HCT116 (cell line): ENCODE measurements around the gene TMEM86B. TPM values are rescaled to one million over a fixed set of nuclear protein-coding genes. Genes with fewer than 3 reads are reported as not detected.

ENCODE experiments used
- ATAC-seq: fragments of 200-7000 bp; cut with Tn5 transposase; 2 replicates; pipeline ENCODE4 v1.9.1; 2020; ENCODE audit warnings: mild to moderate bottlenecking, moderate library complexity
- BruUV-seq: library from RNA; stranded (reverse); fragments of 400-500 nt; replicated peaks from 2 replicates; lab custom pipeline; 2021; lab: Mats Ljungman, UMichigan
- CTCF ChIA-PET: fragments of 300-600 bp; sonication (Branson Sonifier 250); formaldehyde crosslinking; loops from one replicate; lab custom pipeline; 2021; ENCODE audit warnings: antibody characterized with exemption; lab: Charles Lee
- POLR2A ChIA-PET: fragments of 300-600, 350-600 bp; sonication (Branson Sonifier 250); formaldehyde crosslinking; loops from one replicate; lab custom pipeline; 2021; ENCODE audit warnings: antibody characterized with exemption; lab: Charles Lee
- RAD21 ChIA-PET, 2 experiments: fragments of 300-600 bp; sonication (Branson Sonifier 250); formaldehyde crosslinking; loops; one replicate each; lab custom pipeline; 2023; ENCODE audit warnings: low total read pairs in 2 of 2; ENCODE audit not compliant: uncharacterized antibody in 2 of 2, unreplicated experiment in 2 of 2, low non-redundant PET in 1 of 2; lab: Charles Lee
- DNase-seq: peaks from one replicate; pipeline ENCODE4 v3.0.0-alpha.2; 2010; ENCODE audit warnings: low read depth, low spot score
- H2AFZ ChIP-seq: fragments of 200-600 bp; shearing (Covaris generic), sonication (generic); 2 replicates; pipeline ENCODE4 v1.6.1; 2017; ENCODE audit warnings: low read depth, mixed run types, mixed read lengths, antibody characterized with exemption, low read length; ENCODE audit not compliant: poor library complexity, severe bottlenecking
- H3K27ac ChIP-seq: 2 replicates; pipeline ENCODE4 v1.5.1; 2012; ENCODE audit warnings: low read depth, low read length
- H3K27me3 ChIP-seq: fragments of 200-600 bp; sonication (generic); 2 replicates; pipeline ENCODE4 v1.6.1; 2016; ENCODE audit warnings: mixed run types, low read length, mixed read lengths; ENCODE audit not compliant: insufficient read depth
- H3K36me3 ChIP-seq, 2 experiments: fragments of 200-500 bp in 1 of 2; fragments of 200-600 bp in 1 of 2; sonication (Bioruptor generic) in 1 of 2; sonication (generic) in 1 of 2; 2 replicates each; pipeline versions ENCODE4 v1.5.1 to v1.6.1; 2014 to 2016; ENCODE audit warnings: low read length in 2 of 2, inconsistent platforms in 1 of 2, mixed read lengths in 1 of 2, mixed run types in 1 of 2; ENCODE audit not compliant: insufficient read depth in 2 of 2, control insufficient read depth in 1 of 2
- H3K4me1 ChIP-seq, 2 experiments: fragments of 200-600 bp in 1 of 2; sonication (generic) in 1 of 2; 2 replicates each; pipeline versions ENCODE4 v1.5.1 to v1.6.1; 2012 to 2017; ENCODE audit warnings: low read length in 2 of 2, inconsistent platforms in 1 of 2, mild to moderate bottlenecking in 1 of 2, mixed read lengths in 1 of 2, mixed run types in 1 of 2, moderate library complexity in 1 of 2; ENCODE audit not compliant: insufficient read depth in 2 of 2, control insufficient read depth in 1 of 2
- H3K4me2 ChIP-seq: fragments of 200-600 bp; sonication (generic); 2 replicates; pipeline ENCODE4 v1.6.1; 2017; ENCODE audit warnings: mixed run types, low read length, mixed read lengths
- H3K4me3 ChIP-seq, 2 experiments: fragments of 200-600 bp in 1 of 2; sonication (generic) in 1 of 2; replicated peaks in 1 of 2; 2 replicates each; pipeline ENCODE4 v1.5.1; 2011 to 2016; ENCODE audit warnings: low read length in 2 of 2, control low read depth in 1 of 2, low read depth in 1 of 2, mild to moderate bottlenecking in 1 of 2, mixed read lengths in 1 of 2, mixed run types in 1 of 2
- H3K79me2 ChIP-seq: fragments of 200-600 bp; sonication (generic); 2 replicates; pipeline ENCODE4 v1.6.1; 2017; ENCODE audit warnings: mild to moderate bottlenecking, mixed run types, low read length, moderate library complexity, mixed read lengths; ENCODE audit not compliant: insufficient read depth
- H3K9ac ChIP-seq: fragments of 200-600 bp; sonication (generic); 2 replicates; pipeline ENCODE4 v1.6.1; 2016; ENCODE audit warnings: low read length, mixed read lengths
- H3K9me2 ChIP-seq: fragments of 200-600 bp; sonication (generic), shearing (Covaris generic); 2 replicates; pipeline ENCODE4 v1.6.1; 2017; ENCODE audit warnings: mixed run types, mild to moderate bottlenecking, moderate library complexity; ENCODE audit not compliant: insufficient read depth
- H3K9me3 ChIP-seq, 2 experiments: fragments of 200-500 bp in 1 of 2; fragments of 200-600 bp in 1 of 2; sonication (Bioruptor generic) in 1 of 2; sonication (generic) in 1 of 2; 2 replicates each; pipeline ENCODE4 v1.6.1; 2014 to 2017; ENCODE audit warnings: low read length in 2 of 2, mixed read lengths in 2 of 2, inconsistent platforms in 1 of 2, low read depth in 1 of 2, mild to moderate bottlenecking in 1 of 2, mixed run types in 1 of 2, moderate library complexity in 1 of 2; ENCODE audit not compliant: control insufficient read depth in 1 of 2, insufficient read depth in 1 of 2
- H4K20me1 ChIP-seq: fragments of 200-600 bp; sonication (generic), shearing (Covaris generic); 2 replicates; pipeline ENCODE4 v1.6.1; 2017; ENCODE audit warnings: mixed run types, mild to moderate bottlenecking, moderate library complexity; ENCODE audit not compliant: insufficient read depth
- CBX3 ChIP-seq: IDR thresholded peaks from 2 replicates; pipeline ENCODE4 v1.6.1; 2012; ENCODE audit warnings: low read depth
- CEBPB ChIP-seq: IDR thresholded peaks from 2 replicates; pipeline ENCODE4 v1.6.1; 2012; ENCODE audit warnings: low read depth
- EGR1 ChIP-seq: IDR thresholded peaks from 2 replicates; pipeline ENCODE4 v1.6.1; 2012; ENCODE audit warnings: low read depth
- EZH2 ChIP-seq: fragments of 200-600 bp; sonication (generic); IDR thresholded peaks from 2 replicates; pipeline ENCODE4 v1.6.1; 2017; ENCODE audit warnings: antibody characterized with exemption, mixed run types
- POLR2A ChIP-seq: IDR thresholded peaks from 2 replicates; pipeline ENCODE4 v1.7.0; 2011; ENCODE audit warnings: borderline replicate concordance; ENCODE audit not compliant: insufficient read depth, insufficient read length; ENCODE audit errors: extremely low read depth
- POLR2AphosphoS5 ChIP-seq: IDR thresholded peaks from 2 replicates; pipeline ENCODE4 v1.6.1; 2011; ENCODE audit warnings: mild to moderate bottlenecking, low read depth, low read length, moderate library complexity
- SP1 ChIP-seq: IDR thresholded peaks from 2 replicates; pipeline ENCODE4 v1.6.1; 2012; ENCODE audit warnings: low read depth
- SRF ChIP-seq: IDR thresholded peaks from 2 replicates; pipeline ENCODE4 v1.6.1; 2012; ENCODE audit warnings: low read depth
- TCF7L2 ChIP-seq: IDR thresholded peaks from 2 replicates; pipeline ENCODE4 v1.7.0; 2011; ENCODE audit warnings: borderline replicate concordance, inconsistent platforms; ENCODE audit not compliant: insufficient read depth, insufficient read length; ENCODE audit errors: extremely low read depth
- ZFX ChIP-seq: fragments of 450-650 bp; IDR thresholded peaks from 2 replicates; pipeline ENCODE4 v1.6.1; 2017
- ZNF274 ChIP-seq: fragments of 200-500 bp; sonication (Bioruptor generic); IDR thresholded peaks from 2 replicates; pipeline ENCODE4 v1.6.1; 2014; ENCODE audit warnings: mild to moderate bottlenecking, low read depth, low read length, inconsistent platforms
- intact Hi-C: fragments of 100-400 bp; cut with micrococcal nuclease; formaldehyde crosslinking; loops from 2 replicates; pipeline ENCODE4 v1.10.0; 2022
- total RNA-seq: library from RNA; stranded (reverse); gene quantifications from one replicate; pipeline ENCODE4 v1.2.1, GENCODE V29; 2021; ENCODE audit not compliant: unreplicated experiment
- TF ChIP-seq, protein P1 (sequence below): IDR thresholded peaks from 2 replicates; pipeline ENCODE4 v1.6.1; 2012; ENCODE audit warnings: low read depth
- TF ChIP-seq, protein P2 (sequence below): IDR thresholded peaks from 2 replicates; pipeline ENCODE4 v1.6.1; 2012
- TF ChIP-seq, protein P3 (sequence below): IDR thresholded peaks from 2 replicates; pipeline ENCODE4 v1.6.1; 2012

Gene TMEM86B
- total RNA-seq, 1 experiment from 2014 or later, result 10.6 TPM

DNA sequence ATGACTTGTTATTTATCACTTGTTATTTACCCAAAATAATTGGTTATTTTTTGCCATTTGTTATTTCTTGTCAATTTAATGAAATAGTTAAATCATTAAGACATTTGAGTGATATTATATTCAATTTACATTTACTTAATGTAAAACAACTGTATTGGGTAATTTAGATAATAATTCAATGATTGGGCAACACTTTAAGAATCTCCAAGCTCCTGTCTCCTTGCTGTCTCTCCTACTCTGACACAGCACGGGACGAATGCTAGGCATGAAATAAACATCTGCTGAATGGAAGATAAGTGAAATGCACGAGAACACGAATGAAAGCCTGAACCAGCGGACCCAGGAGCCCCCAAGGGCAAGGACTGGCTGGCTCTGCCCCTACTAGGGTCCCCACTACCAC is 36.0 kb upstream of the TMEM86B start:
- H3K4me2 ChIP-seq, result no peak overlapping the region
- peaks cover 10 to 11% of the 10 kb centered on the region in 2 experiments for H3K4me1 ChIP-seq
- TF ChIP-seq, protein P1, sequence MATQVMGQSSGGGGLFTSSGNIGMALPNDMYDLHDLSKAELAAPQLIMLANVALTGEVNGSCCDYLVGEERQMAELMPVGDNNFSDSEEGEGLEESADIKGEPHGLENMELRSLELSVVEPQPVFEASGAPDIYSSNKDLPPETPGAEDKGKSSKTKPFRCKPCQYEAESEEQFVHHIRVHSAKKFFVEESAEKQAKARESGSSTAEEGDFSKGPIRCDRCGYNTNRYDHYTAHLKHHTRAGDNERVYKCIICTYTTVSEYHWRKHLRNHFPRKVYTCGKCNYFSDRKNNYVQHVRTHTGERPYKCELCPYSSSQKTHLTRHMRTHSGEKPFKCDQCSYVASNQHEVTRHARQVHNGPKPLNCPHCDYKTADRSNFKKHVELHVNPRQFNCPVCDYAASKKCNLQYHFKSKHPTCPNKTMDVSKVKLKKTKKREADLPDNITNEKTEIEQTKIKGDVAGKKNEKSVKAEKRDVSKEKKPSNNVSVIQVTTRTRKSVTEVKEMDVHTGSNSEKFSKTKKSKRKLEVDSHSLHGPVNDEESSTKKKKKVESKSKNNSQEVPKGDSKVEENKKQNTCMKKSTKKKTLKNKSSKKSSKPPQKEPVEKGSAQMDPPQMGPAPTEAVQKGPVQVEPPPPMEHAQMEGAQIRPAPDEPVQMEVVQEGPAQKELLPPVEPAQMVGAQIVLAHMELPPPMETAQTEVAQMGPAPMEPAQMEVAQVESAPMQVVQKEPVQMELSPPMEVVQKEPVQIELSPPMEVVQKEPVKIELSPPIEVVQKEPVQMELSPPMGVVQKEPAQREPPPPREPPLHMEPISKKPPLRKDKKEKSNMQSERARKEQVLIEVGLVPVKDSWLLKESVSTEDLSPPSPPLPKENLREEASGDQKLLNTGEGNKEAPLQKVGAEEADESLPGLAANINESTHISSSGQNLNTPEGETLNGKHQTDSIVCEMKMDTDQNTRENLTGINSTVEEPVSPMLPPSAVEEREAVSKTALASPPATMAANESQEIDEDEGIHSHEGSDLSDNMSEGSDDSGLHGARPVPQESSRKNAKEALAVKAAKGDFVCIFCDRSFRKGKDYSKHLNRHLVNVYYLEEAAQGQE, result no peak
- no peak for TF ChIP-seq EZH2
- TF ChIP-seq SP1, result no peak
- TF ChIP-seq CBX3, result no peak
- TF ChIP-seq CEBPB, result no peak
- no peak for TF ChIP-seq POLR2A
- no peak for TF ChIP-seq ZNF274
- TF ChIP-seq EGR1, result no peak
- TF ChIP-seq, protein P2, sequence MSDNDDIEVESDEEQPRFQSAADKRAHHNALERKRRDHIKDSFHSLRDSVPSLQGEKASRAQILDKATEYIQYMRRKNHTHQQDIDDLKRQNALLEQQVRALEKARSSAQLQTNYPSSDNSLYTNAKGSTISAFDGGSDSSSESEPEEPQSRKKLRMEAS, result no peak
- TF ChIP-seq, protein P3, sequence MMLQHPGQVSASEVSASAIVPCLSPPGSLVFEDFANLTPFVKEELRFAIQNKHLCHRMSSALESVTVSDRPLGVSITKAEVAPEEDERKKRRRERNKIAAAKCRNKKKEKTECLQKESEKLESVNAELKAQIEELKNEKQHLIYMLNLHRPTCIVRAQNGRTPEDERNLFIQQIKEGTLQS, result no peak
- no peak for TF ChIP-seq ZFX
- no peak for TF ChIP-seq SRF
- TF ChIP-seq TCF7L2, result no peak
- no peak for TF ChIP-seq POLR2AphosphoS5
- no peaks in the 10 kb centered on the region for H3K79me2 ChIP-seq
- H3K9me2 ChIP-seq, result no peaks in the 10 kb centered on the region
- ChIA-PET POLR2A (no interaction called here), CTCF (no interaction called here), RAD21 (no interaction called here)
- H3K36me3 ChIP-seq, result peaks cover 0 to 4% of the 10 kb centered on the region in 2 experiments; a peak in 1 of 4 replicates
- H3K9me3 ChIP-seq, result no peaks in the 10 kb centered on the region
- no peaks in the 10 kb centered on the region for H3K27me3 ChIP-seq
- intact Hi-C loops, result no loop called here
- BruUV-seq, result no TSS peak
- no peak for DNase-seq
- H3K27ac ChIP-seq, result no peak overlapping the region
- no peak for ATAC-seq
- H4K20me1 ChIP-seq, result no peaks in the 10 kb centered on the region
- no peak overlapping the region for H3K9ac ChIP-seq
- no peak overlapping the region for H2AFZ ChIP-seq
- no peak overlapping the region for H3K4me3 ChIP-seq
